Measurements from ENCODE around the gene DMP1.

The DMP1 gene, protein sequence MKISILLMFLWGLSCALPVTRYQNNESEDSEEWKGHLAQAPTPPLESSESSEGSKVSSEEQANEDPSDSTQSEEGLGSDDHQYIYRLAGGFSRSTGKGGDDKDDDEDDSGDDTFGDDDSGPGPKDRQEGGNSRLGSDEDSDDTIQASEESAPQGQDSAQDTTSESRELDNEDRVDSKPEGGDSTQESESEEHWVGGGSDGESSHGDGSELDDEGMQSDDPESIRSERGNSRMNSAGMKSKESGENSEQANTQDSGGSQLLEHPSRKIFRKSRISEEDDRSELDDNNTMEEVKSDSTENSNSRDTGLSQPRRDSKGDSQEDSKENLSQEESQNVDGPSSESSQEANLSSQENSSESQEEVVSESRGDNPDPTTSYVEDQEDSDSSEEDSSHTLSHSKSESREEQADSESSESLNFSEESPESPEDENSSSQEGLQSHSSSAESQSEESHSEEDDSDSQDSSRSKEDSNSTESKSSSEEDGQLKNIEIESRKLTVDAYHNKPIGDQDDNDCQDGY

DNA sequence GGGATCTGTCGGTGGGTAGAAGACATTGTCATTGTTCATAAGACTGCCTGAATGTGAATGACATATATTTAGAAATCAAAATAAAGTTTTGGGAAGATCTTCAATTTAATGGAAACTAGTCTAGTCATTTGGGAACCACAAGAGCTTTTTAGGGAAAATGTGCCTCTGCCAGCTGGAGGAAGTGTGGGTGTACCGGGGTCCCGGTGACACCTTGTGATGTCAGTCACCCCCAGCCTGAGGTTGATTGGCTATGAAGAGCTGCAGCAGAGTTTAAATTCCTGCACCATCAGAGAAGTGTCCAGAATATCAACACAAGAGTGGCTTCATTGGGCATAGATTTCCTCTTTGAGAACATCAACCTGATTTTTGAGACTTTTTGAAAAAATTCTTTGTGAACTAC is at the start of gene DMP1:
Gene DMP1 (plus strand): TSS at position 301 of the 400 bp plus-strand sequence. CDS start 6,213 bp downstream, outside the sequence.
- TF ChIP-seq, protein P1, sequence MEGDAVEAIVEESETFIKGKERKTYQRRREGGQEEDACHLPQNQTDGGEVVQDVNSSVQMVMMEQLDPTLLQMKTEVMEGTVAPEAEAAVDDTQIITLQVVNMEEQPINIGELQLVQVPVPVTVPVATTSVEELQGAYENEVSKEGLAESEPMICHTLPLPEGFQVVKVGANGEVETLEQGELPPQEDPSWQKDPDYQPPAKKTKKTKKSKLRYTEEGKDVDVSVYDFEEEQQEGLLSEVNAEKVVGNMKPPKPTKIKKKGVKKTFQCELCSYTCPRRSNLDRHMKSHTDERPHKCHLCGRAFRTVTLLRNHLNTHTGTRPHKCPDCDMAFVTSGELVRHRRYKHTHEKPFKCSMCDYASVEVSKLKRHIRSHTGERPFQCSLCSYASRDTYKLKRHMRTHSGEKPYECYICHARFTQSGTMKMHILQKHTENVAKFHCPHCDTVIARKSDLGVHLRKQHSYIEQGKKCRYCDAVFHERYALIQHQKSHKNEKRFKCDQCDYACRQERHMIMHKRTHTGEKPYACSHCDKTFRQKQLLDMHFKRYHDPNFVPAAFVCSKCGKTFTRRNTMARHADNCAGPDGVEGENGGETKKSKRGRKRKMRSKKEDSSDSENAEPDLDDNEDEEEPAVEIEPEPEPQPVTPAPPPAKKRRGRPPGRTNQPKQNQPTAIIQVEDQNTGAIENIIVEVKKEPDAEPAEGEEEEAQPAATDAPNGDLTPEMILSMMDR (IDR thresholded peaks at IDR 0.05; ENCODE audit: control insufficient read depth, insufficient read depth, low read depth, low read length, missing control alignments), result no peak
- DNase-seq (ENCODE audit: low read depth), result no peak
- no peak within 1 kb of the TSS for H3K4me3 ChIP-seq (ENCODE audit: control insufficient read depth, low read depth, low read length)

- H3K4me3 ChIP-seq (ENCODE audit: control insufficient read depth, low read depth, low read length), result no peak overlapping the region
- no peak for DNase-seq (ENCODE audit: low read depth)
- TF ChIP-seq, protein P1 (IDR thresholded peaks at IDR 0.05; ENCODE audit: control insufficient read depth, insufficient read depth, low read depth, low read length, missing control alignments), result no peak
Observed at GRCh38 chr4:87601361-87601760, 48.7 kb upstream of the DMP1 start.

DNA sequence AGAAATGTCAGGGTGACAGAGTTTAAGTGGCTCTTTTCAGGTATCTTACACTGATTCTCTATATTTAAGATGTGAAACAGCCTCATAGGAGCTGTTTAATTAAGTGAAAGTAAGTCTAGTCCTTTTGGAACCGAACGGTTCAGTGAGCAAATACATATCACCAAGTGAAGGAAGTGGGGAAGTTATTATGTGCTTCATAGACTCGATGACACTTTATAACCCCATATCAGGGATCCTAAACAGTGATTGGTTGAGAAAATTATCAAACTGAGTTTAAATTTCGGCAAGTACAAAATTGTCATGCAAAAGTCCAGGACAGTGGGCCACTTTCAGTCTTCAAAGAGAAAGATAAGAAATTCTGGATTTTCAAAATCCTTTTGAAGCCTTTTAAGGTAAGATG is 41.9 kb upstream of the DMP1 start, which contains the start of gene DSPP:
Gene DSPP (plus strand): TSS at position 301 of the 400 bp plus-strand sequence. CDS start 2,380 bp downstream, outside the sequence.
- no peak within 1 kb of the TSS for H3K4me3 ChIP-seq (ENCODE audit: control insufficient read depth, low read depth, low read length)
- no peak for DNase-seq (ENCODE audit: low read depth)
- TF ChIP-seq, protein P1 (IDR thresholded peaks at IDR 0.05; ENCODE audit: control insufficient read depth, insufficient read depth, low read depth, low read length, missing control alignments), result no peak

DNA sequence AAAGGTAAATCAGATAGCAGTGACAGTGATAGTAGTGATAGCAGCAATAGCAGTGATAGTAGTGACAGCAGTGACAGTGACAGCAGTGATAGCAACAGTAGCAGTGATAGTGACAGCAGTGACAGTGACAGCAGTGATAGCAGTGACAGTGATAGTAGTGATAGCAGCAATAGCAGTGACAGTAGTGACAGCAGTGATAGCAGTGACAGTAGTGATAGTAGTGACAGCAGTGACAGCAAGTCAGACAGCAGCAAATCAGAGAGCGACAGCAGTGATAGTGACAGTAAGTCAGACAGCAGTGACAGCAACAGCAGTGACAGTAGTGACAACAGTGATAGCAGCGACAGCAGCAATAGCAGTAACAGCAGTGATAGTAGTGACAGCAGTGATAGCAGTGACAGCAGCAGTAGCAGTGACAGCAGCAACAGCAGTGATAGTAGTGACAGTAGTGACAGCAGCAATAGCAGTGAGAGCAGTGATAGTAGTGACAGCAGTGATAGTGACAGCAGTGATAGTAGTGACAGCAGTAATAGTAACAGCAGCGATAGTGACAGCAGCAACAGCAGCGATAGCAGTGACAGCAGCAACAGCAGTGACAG is 35.7 kb upstream of the DMP1 start:
- no peak for DNase-seq (ENCODE audit: low read depth)
- TF ChIP-seq, protein P1 (IDR thresholded peaks at IDR 0.05; ENCODE audit: control insufficient read depth, insufficient read depth, low read depth, low read length, missing control alignments), result no peak
- no peak overlapping the region for H3K4me3 ChIP-seq (ENCODE audit: control insufficient read depth, low read depth, low read length)

- H3K4me3 ChIP-seq (ENCODE audit: control insufficient read depth, low read depth, low read length), result no peak overlapping the region
Observed at GRCh38 chr4:87616268-87616667, 33.8 kb upstream of the DMP1 start.

DNA sequence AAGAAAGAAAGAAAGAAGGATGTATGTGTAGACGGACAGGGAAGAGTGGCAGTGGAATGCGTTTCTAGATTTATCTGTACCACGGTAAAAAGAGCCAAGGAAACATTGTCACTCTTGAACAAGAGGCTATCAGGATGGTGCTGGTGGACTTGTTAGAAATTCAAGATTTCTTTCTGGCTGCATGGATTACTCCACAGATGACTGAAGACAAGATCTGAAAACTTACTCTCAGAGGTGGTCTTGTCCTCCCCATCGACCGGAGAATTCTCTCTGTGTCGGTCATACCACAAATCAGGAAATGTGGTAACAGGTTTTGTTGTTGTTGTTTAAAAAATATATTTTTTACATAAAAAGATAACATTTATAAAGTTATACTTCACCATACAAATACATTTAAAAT is 30.0 kb upstream of the DMP1 start:
- DNase-seq (ENCODE audit: low read depth), result no peak
- H3K4me3 ChIP-seq (ENCODE audit: control insufficient read depth, low read depth, low read length), result no peak overlapping the region
- TF ChIP-seq, protein P1 (IDR thresholded peaks at IDR 0.05; ENCODE audit: control insufficient read depth, insufficient read depth, low read depth, low read length, missing control alignments), result no peak

More at GRCh38 chr4:87616268-87616667, 33.8 kb upstream of the DMP1 start:
- TF ChIP-seq, protein P1 (IDR thresholded peaks at IDR 0.05; ENCODE audit: control insufficient read depth, insufficient read depth, low read depth, low read length, missing control alignments), result no peak
- no peak for DNase-seq (ENCODE audit: low read depth)
